SU-DHL-6 (cell line): Measurements from ENCODE around the gene DNAJC15.
"Not testable (repeated sequence)": the region's sequence is repeated elsewhere in the genome, so short reads cannot be mapped to it uniquely, and the experiment has no call there.

ENCODE experiments used
- H2AFZ ChIP-seq: fragments of 200-600 bp; sonication (generic); 2 replicates; pipeline ENCODE4 v1.6.1; 2014; ENCODE audit warnings: low read depth, mild to moderate bottlenecking, moderate library complexity, mixed read lengths, antibody characterized with exemption, low read length; ENCODE audit not compliant: severe bottlenecking
- H3F3A ChIP-seq: fragments of 200-600 bp; shearing (Covaris generic); 2 replicates; pipeline ENCODE4 v1.6.0; 2016; ENCODE audit warnings: antibody characterized with exemption, mild to moderate bottlenecking; ENCODE audit not compliant: insufficient read depth
- H3K27ac ChIP-seq: fragments of 200-600 bp; sonication (generic); 2 replicates; pipeline ENCODE4 v1.5.1; 2016; ENCODE audit warnings: low read depth, mild to moderate bottlenecking, low read length, moderate library complexity, mixed read lengths
- H3K27me3 ChIP-seq: fragments of 200-600 bp; sonication (generic), shearing (Covaris generic); 2 replicates; pipeline ENCODE4 v1.6.0; 2014; ENCODE audit warnings: mild to moderate bottlenecking, low read length
- H3K36me3 ChIP-seq: fragments of 200-600 bp; sonication (generic); 2 replicates; pipeline ENCODE4 v1.6.1; 2014; ENCODE audit warnings: mild to moderate bottlenecking, low read length, mixed read lengths
- H3K4me2 ChIP-seq: fragments of 300-600, 200-600 bp; shearing (Covaris generic), sonication (generic); 2 replicates; pipeline ENCODE4 v1.6.0; 2014; ENCODE audit warnings: low read length, low read depth, mild to moderate bottlenecking; ENCODE audit not compliant: poor library complexity, severe bottlenecking
- H3K4me3 ChIP-seq: fragments of 200-600 bp; sonication (generic); 2 replicates; pipeline ENCODE4 v1.5.1; 2014; ENCODE audit warnings: antibody characterized with exemption, low read length, mild to moderate bottlenecking, mixed read lengths; ENCODE audit not compliant: insufficient read depth, poor library complexity, severe bottlenecking
- H3K79me2 ChIP-seq: fragments of 200-600 bp; sonication (generic); 2 replicates; pipeline ENCODE4 v1.6.1; 2014; ENCODE audit warnings: mild to moderate bottlenecking, low read length, moderate library complexity; ENCODE audit not compliant: insufficient read depth
- H3K9ac ChIP-seq: fragments of 200-600 bp; sonication (generic); 2 replicates; pipeline ENCODE4 v1.7.0; 2014; ENCODE audit warnings: mild to moderate bottlenecking, low read length
- H3K9me2 ChIP-seq: fragments of 200-600 bp; sonication (generic); replicated peaks from 2 replicates; pipeline ENCODE4 v1.6.1; 2014; ENCODE audit warnings: low read length; ENCODE audit not compliant: insufficient read depth
- H3K9me3 ChIP-seq: fragments of 200-600 bp; sonication (generic); 2 replicates; pipeline ENCODE4 v1.6.1; 2014; ENCODE audit warnings: low read length, mixed read lengths; ENCODE audit not compliant: insufficient read depth
- H4K20me1 ChIP-seq: fragments of 200-600 bp; sonication (generic); 2 replicates; pipeline ENCODE4 v1.6.1; 2014; ENCODE audit warnings: low read depth, mild to moderate bottlenecking, antibody characterized with exemption, low read length, moderate library complexity, mixed read lengths
- EZH2phosphoT487 ChIP-seq: fragments of 200-600 bp; sonication (generic), shearing (Covaris generic); conservative IDR thresholded peaks from 2 replicates; pipeline ENCODE4 v1.6.1; 2018; ENCODE audit warnings: mild to moderate bottlenecking, antibody characterized with exemption, low read length, moderate library complexity, mixed read lengths
- TF ChIP-seq, protein P1 (sequence below): fragments of 200-600 bp; sonication (generic); IDR thresholded peaks from one replicate; pipeline ENCODE4 v1.5.1; 2017; ENCODE audit warnings: antibody characterized with exemption, mild to moderate bottlenecking, low read length, moderate library complexity; ENCODE audit not compliant: insufficient read depth, poor library complexity, severe bottlenecking

DNAJC15 gene

DNA sequence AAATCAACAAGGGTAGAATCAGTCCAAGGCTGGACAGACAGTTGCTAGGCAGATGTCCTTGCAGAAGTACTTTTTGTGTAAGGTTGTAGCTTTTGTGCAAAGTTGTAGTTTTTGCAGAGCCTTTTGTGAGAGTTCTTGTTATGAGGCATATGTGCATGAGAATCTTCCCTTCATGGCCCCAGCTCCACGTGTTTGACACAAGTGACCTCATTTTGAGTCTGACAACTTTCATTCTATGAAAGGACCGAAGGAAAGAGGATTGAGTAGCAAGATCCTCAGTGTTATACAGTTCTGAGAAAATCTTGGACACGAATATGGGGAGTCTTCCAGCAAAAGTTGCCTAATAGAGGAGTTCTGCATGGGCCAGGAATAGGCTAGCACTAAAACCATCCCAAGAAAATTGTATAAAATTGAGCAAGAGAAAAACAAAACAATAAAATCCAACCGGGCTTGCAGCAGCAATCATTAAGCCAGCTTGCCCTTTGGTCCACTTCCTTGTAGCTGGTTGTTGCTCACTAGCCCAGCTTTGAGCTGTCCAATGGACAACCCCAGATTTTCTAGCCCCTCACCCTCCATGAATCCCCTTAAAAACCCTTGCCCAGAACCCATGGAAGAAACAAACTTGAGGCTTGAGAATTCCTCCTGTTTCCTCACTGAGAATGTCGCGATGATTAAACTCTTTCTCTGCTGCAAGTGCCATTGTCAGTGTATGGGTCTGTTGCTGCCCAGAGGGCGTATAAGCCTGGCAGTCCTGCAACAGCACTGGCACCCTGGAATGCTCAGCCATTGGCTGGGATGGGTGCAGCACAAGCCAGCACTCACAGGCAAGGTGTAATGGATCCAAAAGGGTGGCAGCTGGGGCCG lies 37.8 kb upstream of the DNAJC15 start:
- Histone ChIP-seq H3K4me3 (no peak overlapping the region), H2AFZ (no peak overlapping the region), H3F3A (no peaks in the 10 kb centered on the region), H3K9me3 (no peaks in the 10 kb centered on the region), H3K9ac (no peak overlapping the region), H4K20me1 (no peaks in the 10 kb centered on the region), H3K9me2 (no peaks in the 10 kb centered on the region), H3K36me3 (no peaks in the 10 kb centered on the region), H3K4me2 (no peak overlapping the region), H3K27ac (no peak overlapping the region), H3K27me3 (no peaks in the 10 kb centered on the region), H3K79me2 (no peaks in the 10 kb centered on the region)
- TF ChIP-seq, protein P1, sequence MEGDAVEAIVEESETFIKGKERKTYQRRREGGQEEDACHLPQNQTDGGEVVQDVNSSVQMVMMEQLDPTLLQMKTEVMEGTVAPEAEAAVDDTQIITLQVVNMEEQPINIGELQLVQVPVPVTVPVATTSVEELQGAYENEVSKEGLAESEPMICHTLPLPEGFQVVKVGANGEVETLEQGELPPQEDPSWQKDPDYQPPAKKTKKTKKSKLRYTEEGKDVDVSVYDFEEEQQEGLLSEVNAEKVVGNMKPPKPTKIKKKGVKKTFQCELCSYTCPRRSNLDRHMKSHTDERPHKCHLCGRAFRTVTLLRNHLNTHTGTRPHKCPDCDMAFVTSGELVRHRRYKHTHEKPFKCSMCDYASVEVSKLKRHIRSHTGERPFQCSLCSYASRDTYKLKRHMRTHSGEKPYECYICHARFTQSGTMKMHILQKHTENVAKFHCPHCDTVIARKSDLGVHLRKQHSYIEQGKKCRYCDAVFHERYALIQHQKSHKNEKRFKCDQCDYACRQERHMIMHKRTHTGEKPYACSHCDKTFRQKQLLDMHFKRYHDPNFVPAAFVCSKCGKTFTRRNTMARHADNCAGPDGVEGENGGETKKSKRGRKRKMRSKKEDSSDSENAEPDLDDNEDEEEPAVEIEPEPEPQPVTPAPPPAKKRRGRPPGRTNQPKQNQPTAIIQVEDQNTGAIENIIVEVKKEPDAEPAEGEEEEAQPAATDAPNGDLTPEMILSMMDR: no peak
- no peak for TF ChIP-seq EZH2phosphoT487

- H3K4me2 ChIP-seq: no peak overlapping the region
Observed at GRCh38 chr13:42986176-42986574, 37.2 kb upstream of the DNAJC15 start.

GRCh38 chr13:42990291-42991232 lies 32.8 kb upstream of the DNAJC15 start:
- Histone ChIP-seq H3K4me2 (no peak overlapping the region), H3K36me3 (no peaks in the 10 kb centered on the region), H3F3A (no peaks in the 10 kb centered on the region), H3K4me3 (no peak overlapping the region), H3K9me3 (no peaks in the 10 kb centered on the region), H4K20me1 (no peaks in the 10 kb centered on the region), H3K9me2 (no peaks in the 10 kb centered on the region), H2AFZ (no peak overlapping the region), H3K79me2 (no peaks in the 10 kb centered on the region), H3K27me3 (no peaks in the 10 kb centered on the region), H3K9ac (no peak overlapping the region), H3K27ac (no peak overlapping the region)
- TF ChIP-seq, protein P1: no peak
- TF ChIP-seq EZH2phosphoT487: no peak

More at GRCh38 chr13:42986176-42986574, 37.2 kb upstream of the DNAJC15 start:
- TF ChIP-seq EZH2phosphoT487: no peak
- TF ChIP-seq, protein P1: no peak
- Histone ChIP-seq H3K9ac (no peak overlapping the region), H3K9me3 (no peaks in the 10 kb centered on the region), H3K27ac (no peak overlapping the region), H3F3A (no peaks in the 10 kb centered on the region), H2AFZ (no peak overlapping the region), H4K20me1 (no peaks in the 10 kb centered on the region), H3K79me2 (no peaks in the 10 kb centered on the region), H3K9me2 (no peaks in the 10 kb centered on the region), H3K27me3 (no peaks in the 10 kb centered on the region), H3K4me3 (no peak overlapping the region), H3K36me3 (no peaks in the 10 kb centered on the region)

DNA sequence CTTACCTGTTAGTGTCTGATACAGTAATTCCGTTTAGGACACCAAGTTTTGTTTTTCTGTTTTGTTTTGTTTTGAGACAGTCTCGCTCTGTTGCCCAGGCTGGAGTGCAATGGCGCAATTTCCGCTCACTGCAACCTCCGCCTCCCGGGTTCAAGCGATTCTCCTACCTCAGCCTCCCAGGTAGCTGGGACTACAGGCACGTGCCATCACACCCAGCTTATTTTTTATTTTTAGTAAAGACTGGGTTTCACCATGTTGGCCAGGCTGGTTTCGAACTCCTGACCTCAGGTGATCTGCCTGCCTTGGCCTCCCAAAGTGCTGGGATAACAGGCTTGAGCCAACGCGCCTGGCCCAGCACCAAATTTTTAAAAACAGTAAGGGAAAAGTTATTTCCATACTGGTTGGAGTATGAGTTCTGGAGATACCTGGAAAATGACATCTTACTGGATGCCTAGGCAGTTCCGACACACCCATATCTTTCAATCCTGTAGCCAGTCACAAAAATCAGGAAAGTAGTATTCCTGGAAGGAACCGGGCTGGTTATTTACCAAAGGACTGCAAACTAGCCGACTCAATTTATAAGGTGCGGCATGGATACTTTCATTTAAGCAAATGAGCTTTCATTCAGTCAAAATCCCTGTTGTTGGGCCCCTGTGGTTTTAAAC lies 32.0 kb upstream of the DNAJC15 start:
- not testable (repeated sequence) for H3K9me2 ChIP-seq, H3K36me3 ChIP-seq, H3F3A ChIP-seq, H3K27ac ChIP-seq, H3K79me2 ChIP-seq, H4K20me1 ChIP-seq, H3K27me3 ChIP-seq, H3K9me3 ChIP-seq
- Histone ChIP-seq H3K4me3 (peak overlapping the region; percentile 31), H2AFZ (peak overlapping the region; percentile 61), H3K9ac (peak overlapping the region; percentile 27; the same call in 1 of the 2 replicates), H3K4me2 (peak overlapping the region; percentile 56)
